Measurements from ENCODE around the gene SEC24B. TPM values are rescaled to one million over a fixed set of nuclear protein-coding genes. Genes with fewer than 3 reads are reported as not detected.

The SEC24B gene
- 28.3 and 29.3 TPM in 2 replicates for total RNA-seq
- 17.2 TPM in 2 replicates for polyA plus RNA-seq

DNA sequence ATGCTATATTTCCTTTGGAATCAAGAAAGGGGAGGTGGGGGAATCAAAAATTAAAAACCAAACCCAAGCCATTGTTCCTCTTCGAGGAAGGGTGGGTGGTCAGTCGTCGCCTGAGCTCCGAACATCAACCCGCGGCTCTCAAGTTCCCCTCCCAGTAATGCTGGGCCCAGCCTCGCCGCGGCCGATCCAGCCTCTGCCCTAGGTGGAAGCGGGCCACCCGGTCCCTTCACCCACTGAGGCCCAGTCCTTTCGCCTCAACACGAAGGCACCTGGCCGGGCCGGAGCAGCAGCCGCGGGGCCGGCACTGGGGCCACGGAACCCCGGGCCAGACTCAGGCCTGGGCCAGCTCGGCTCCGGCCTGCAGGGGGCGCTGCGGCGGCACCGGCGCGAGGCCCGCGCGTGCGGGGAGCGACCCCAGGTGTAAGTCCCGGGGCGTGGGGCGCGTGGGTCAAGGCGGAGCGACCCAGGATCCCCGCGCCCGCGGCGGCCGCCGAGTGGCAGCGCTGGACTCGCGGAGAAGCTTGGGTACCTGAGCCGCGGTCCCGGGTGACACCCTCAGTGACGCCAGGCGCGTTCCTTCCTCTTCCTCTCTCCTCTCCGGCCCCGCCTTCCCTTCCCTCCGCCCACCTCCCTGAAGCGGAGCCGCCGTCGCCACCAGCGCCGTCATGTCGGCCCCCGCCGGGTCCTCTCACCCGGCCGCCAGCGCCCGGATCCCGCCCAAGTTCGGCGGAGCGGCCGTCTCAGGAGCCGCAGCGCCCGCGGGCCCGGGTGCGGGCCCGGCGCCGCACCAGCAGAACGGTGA, at the start of gene SEC24B:
Gene SEC24B, plus strand, starts transcription at position 611 of the 802 bp plus-strand sequence. Its CDS starts 55 bp downstream, at position 666.
- peak within 1 kb of the TSS; percentile 84 for H2AFZ ChIP-seq
- H3K27ac ChIP-seq = peak within 1 kb of the TSS; percentile 98
- peaks cover 25% of the 10 kb centered on the region for H3K4me1 ChIP-seq (ENCODE audit: insufficient read depth)
- no peaks in the 10 kb centered on the region for H3K9me2 ChIP-seq (replicated peaks; ENCODE audit: insufficient read depth)
- TF ChIP-seq, protein P1, sequence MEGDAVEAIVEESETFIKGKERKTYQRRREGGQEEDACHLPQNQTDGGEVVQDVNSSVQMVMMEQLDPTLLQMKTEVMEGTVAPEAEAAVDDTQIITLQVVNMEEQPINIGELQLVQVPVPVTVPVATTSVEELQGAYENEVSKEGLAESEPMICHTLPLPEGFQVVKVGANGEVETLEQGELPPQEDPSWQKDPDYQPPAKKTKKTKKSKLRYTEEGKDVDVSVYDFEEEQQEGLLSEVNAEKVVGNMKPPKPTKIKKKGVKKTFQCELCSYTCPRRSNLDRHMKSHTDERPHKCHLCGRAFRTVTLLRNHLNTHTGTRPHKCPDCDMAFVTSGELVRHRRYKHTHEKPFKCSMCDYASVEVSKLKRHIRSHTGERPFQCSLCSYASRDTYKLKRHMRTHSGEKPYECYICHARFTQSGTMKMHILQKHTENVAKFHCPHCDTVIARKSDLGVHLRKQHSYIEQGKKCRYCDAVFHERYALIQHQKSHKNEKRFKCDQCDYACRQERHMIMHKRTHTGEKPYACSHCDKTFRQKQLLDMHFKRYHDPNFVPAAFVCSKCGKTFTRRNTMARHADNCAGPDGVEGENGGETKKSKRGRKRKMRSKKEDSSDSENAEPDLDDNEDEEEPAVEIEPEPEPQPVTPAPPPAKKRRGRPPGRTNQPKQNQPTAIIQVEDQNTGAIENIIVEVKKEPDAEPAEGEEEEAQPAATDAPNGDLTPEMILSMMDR (IDR thresholded peaks at IDR 0.05; ENCODE audit: poor library complexity) = peak; percentile 83
- TF ChIP-seq EZH2 (IDR thresholded peaks at IDR 0.05; ENCODE audit: borderline replicate concordance) = no peak
- peak; percentile 91 for DNase-seq (ENCODE audit: low spot score)
- 1% methylated on average over 56 of the region's 87 CpGs for WGBS (ENCODE audit: low lambda C conversion rate, missing lambda C conversion rate)
- peak within 1 kb of the TSS; percentile 46 for H3K4me3 ChIP-seq
- H4K20me1 ChIP-seq (ENCODE audit: insufficient read depth, poor library complexity, severe bottlenecking) = peaks cover 43% of the 10 kb centered on the region
- H3K79me2 ChIP-seq = peaks cover 67% of the 10 kb centered on the region
- H3K4me2 ChIP-seq = peak within 1 kb of the TSS; percentile 82
- no peaks in the 10 kb centered on the region for H3K27me3 ChIP-seq
- no peaks in the 10 kb centered on the region for H3K9me3 ChIP-seq (ENCODE audit: low read depth)
- no peaks in the 10 kb centered on the region for H3K36me3 ChIP-seq (replicated peaks; ENCODE audit: insufficient read depth, low read depth)

DNA sequence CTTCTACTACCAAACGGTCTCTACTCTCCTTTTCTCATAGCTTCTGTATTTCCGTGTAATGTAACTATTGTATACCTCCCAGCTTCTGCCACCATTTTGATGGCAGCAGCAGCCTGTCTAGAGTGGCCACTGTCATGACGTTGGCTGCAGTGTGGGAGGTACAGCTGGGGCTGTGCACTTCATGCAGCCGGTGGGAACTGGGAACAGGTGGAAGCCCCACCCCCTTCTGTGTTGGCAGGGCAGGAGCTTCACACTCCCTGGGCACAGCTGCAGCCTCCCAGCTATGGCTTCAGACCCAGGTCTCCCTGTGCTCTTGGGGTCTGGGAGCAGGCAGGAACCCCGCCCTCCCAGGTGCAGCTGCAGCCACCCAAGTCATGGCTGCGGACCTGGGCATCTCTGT, 49.8 kb upstream of the SEC24B start:
- Histone ChIP-seq H3K79me2 (no peaks in the 10 kb centered on the region), H4K20me1 (ENCODE audit: insufficient read depth, poor library complexity, severe bottlenecking) (no peaks in the 10 kb centered on the region), H3K9me2 (replicated peaks; ENCODE audit: insufficient read depth) (no peaks in the 10 kb centered on the region), H3K4me2 (no peak overlapping the region), H3K27ac (no peak overlapping the region), H3K36me3 (replicated peaks; ENCODE audit: insufficient read depth, low read depth) (no peaks in the 10 kb centered on the region), H3K9me3 (ENCODE audit: low read depth) (no peaks in the 10 kb centered on the region), H2AFZ (no peak overlapping the region), H3K27me3 (no peaks in the 10 kb centered on the region), H3K4me1 (ENCODE audit: insufficient read depth) (no peaks in the 10 kb centered on the region), H3K4me3 (no peak overlapping the region)
- TF ChIP-seq, protein P1 (IDR thresholded peaks at IDR 0.05; ENCODE audit: poor library complexity) = no peak
- WGBS (ENCODE audit: low lambda C conversion rate, missing lambda C conversion rate) = 94% methylated on average over 6 of the region's 6 CpGs
- no peak for DNase-seq (ENCODE audit: low spot score)

DNA sequence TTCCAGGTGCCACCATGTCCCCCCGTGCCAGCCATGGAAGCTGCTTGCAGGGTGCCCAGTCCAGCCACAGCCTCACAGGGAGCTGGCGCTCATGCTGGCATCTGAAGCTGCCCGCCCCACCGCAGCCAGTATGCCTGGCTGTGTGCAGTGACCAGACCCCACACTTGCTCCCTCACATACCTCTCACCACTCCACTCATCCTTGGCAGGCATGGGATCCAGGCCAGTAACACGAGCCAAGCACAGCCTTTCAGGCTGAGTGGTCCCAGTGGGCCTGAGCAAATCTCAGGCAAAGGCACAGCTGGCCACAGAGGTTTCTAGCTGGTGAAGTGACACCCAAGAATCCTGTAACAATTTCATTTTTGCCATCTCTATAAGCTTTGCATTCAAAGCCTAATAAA, 48.4 kb upstream of the SEC24B start:
- H3K27ac ChIP-seq = no peak overlapping the region
- 90% methylated on average over 5 of the region's 5 CpGs for WGBS (ENCODE audit: low lambda C conversion rate, missing lambda C conversion rate)
- H3K9me3 ChIP-seq (ENCODE audit: low read depth) = no peaks in the 10 kb centered on the region
- no peak for DNase-seq (ENCODE audit: low spot score)
- H3K36me3 ChIP-seq (replicated peaks; ENCODE audit: insufficient read depth, low read depth) = no peaks in the 10 kb centered on the region
- no peaks in the 10 kb centered on the region for H3K27me3 ChIP-seq
- no peaks in the 10 kb centered on the region for H4K20me1 ChIP-seq (ENCODE audit: insufficient read depth, poor library complexity, severe bottlenecking)
- no peaks in the 10 kb centered on the region for H3K9me2 ChIP-seq (replicated peaks; ENCODE audit: insufficient read depth)
- H3K4me3 ChIP-seq = no peak overlapping the region
- no peaks in the 10 kb centered on the region for H3K79me2 ChIP-seq
- no peak for TF ChIP-seq EZH2 (IDR thresholded peaks at IDR 0.05; ENCODE audit: borderline replicate concordance)
- TF ChIP-seq EZH2phosphoT487 (IDR thresholded peaks at IDR 0.05; ENCODE audit: low read depth, severe bottlenecking, unreplicated experiment) = no peak
- TF ChIP-seq, protein P1 (IDR thresholded peaks at IDR 0.05; ENCODE audit: poor library complexity) = no peak
- no peak overlapping the region for H3K4me2 ChIP-seq
- H3K4me1 ChIP-seq (ENCODE audit: insufficient read depth) = no peaks in the 10 kb centered on the region
- no peak overlapping the region for H2AFZ ChIP-seq

All from hepatocyte (in vitro differentiated cells).